ENCODE data around the gene ANTKMT.

The ANTKMT gene

DNA sequence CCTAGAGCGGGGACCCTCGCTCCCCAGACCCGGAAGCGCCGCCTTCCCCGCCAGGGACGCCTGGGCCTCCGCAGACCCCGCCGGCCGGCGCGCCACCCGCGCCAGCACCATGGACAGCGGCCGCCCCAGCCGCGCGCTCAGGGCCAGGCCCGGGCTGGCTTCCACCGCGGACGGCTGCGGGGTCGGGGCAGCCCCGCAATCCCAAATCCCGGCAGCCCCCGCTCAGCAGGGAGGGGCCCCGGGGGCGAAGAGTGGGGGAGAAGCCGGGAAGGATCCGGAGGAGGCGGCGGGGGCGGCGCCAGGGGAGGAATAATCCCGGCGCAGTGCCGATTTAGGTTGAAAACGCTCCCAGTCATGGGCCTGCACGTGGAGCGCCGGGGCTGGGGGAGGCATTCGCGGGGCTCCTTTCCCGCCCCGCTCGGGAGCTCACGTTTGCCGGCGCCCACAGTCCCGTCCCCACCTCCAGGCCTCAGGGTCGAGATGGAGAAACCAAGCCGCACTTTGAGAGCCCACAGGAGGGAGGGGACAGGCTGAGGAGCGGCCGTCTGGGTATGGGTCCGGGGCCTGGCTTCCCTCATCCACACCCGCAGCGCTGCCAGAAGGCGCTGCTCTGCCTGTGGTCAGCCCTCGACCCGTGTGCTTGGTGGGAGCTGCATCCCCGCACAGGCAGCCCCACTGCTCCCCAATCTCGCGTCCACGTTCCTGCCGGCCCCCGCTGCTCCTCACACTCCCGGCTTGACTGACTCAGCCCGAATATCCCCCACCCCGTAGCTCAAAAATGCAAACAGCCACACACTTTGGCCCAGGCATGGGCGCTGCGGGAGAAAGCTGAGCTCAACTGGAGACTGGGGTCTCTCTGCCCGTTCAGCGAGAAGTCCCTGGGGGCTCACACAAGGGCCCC, 20.0 kb upstream of the ANTKMT start:
- no peak for DNase-seq

DNA sequence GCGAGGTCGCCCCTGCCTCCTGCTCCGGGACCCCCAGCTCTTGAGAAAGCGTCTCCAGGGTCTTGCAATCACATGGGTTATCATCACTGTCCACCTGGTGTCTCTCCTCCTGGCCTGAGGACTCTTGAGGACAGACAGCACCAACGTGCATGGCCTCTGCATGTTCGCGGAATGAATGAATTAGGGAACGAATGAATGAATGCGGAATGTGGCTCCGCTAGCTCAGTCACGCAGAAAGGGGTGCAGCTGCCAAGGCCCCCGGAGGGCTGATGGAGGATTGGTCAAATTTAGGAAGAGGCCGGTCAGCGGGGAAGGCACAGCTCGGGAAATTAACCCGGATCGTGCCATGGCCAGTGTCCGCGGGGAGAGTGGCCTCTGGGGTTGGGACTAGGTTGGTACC, 18.6 kb upstream of the ANTKMT start:
- no peak for DNase-seq

DNA sequence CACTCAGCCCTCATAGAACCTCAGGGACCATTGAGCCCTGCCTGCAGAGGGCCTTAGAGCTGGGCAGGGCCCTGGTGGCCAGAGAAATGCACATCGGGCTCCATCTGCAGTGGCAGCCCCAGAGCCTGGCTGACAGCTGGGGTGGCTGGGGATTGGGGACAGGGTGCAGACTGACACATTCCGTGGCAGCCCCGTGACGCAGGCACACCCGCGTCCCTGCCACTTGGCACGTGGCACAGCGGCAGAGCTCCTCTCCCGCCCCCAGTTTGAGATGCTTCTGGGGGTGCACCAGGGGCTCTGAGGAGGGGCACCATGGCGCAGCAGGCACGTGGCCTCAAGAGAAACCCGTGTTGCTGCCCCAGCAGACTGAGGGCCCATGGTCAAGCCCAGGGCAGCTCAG, 17.5 kb upstream of the ANTKMT start:
- no peak for DNase-seq

DNA sequence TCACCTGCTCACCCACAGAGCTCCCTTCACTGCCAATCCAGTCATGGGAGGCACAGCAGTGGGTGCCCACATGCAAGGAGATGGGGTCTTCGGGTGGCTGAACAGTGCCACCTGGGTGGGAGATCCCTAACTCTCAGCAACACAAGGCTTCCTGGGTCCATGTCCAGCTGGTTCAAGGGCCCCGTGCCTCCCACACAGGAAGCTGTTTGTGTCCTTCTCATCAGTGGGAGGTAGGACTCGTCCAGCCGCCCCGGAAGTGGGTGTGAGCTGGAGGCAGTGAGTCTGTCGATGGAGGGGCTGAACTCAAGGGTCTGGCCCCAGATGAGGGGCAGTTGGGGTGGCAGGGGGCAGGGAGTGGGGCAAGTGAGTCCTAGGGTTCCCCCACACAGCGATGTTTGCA, 16.9 kb upstream of the ANTKMT start:
- no peak for DNase-seq

DNA sequence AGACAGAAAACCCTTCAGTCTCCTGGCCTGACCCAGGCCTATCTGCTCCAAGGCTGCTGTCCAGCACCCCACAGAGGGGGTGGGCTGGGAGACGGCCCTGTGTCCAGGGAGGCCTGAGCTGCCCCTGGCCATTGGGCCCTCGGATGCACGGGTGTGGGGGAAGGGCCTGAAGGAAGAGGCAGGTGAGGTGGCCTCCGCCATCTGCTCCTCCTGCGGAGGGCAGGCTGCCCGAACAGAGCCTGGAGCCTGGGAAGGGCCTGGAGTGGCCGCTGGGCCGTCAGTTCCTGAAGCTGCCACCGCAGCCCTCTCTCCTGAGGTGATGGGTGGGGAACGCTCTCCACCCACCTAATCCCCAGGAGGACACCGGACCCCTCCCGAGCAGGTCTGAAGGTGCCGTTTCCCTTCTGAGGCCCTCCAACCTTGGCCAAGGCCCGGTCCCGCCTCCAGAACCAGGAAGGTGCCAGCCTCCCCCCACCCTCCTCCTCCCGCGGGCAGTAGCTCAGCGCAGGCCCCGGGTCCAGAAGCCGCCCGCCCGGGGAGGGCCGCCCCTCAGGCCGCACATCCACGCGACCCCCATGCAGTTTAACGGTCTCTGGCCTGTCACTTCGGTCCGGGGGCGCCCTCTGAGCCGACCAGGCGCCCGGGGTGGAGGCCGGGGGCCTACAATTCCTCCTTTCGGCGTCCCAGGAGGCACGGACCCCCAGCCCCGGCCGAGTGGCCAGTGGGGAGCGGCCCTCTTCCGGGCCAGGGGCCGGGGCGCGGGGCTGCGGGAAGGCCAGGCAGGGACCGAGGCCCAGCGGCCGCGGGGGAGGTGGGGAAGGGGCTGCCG, 16.2 kb upstream of the ANTKMT start:
- no peak for DNase-seq

DNA sequence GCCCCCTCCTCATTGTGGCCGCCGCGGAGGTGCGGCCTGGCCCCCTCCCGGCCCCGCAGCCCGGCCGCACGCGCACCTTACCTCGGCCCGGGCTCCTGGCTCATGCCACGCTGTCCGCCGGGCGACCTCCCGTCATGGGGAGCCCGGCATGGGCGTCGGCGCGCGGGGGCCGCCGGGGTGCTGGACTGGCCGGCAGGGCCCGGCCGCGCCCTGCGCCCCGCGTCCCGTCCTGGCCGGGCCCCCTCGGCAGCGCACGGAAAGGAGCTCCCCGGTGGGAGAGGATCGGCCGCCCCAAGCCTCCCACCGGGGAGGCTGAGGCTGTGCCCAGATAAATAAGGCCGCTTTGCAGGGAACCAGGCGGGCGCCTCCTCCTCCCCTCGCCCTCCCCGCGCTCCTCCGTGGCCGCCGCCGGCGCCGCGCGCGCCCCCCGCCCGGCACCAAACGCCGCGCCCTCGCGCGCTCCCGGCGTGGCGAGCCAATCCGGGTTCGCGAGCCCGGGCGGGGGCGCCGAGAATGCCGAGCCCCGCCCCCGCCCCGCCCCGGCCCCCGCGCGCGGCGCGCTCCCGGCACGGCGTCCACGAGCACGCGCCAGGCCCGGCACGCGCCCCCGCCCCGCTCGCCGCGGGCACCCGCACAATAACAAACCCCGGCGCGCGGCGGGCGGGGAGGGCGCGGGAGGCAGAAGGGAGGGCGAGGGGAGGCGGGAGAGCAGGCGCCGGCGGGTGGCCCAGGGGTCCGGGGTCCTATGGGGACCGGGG, 15.3 kb upstream of the ANTKMT start, which contains the start of gene FBXL16:
Gene FBXL16, minus strand, starts transcription at position 371 of the 758 bp plus-strand sequence. CDS start 8,396 bp downstream, outside the sequence.
- peak; percentile 79 for DNase-seq

DNA sequence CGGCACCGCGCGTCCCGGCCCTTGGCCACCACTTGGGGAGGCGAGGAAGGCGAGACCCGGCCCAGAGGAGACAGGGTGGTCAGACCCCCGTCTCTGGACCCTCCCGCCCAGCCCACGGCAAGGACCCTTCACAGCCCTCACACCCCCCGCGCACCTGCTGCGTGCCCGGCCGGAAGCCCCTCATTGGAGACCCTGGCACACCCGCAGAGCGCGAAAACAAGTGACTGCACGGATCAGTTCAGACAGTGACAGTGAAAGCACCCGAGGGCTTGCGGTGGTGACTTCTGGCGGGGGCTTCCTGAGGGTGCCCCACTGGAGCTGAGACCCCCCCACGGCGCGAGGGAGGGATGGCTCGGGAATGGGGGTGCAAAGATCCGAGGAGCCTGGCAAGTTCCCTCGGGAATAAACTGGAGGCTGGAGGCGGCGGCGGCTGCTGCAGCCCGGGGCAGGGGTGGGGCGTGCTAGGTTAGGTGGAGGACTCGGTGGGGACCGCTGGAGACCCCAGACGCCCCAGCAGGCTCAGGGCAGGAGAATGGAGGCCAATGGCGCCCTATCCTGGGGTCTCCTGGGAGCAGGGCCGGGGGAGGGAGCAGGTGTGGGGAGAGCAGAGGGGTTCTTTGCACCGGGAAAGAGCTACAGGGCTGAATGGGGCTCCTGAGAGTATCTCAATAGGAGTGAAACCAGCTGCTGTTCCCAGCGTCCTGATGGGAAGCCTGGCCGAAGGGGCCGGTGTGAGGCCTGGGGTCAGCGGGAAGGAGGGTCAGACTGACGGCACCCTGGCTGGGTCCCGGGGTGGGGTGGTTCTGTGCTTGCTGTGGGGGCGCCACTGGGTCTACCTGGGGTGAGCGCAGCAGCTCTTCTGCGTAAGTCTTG, 14.5 kb upstream of the ANTKMT start:
- peak; percentile 43 for DNase-seq

DNA sequence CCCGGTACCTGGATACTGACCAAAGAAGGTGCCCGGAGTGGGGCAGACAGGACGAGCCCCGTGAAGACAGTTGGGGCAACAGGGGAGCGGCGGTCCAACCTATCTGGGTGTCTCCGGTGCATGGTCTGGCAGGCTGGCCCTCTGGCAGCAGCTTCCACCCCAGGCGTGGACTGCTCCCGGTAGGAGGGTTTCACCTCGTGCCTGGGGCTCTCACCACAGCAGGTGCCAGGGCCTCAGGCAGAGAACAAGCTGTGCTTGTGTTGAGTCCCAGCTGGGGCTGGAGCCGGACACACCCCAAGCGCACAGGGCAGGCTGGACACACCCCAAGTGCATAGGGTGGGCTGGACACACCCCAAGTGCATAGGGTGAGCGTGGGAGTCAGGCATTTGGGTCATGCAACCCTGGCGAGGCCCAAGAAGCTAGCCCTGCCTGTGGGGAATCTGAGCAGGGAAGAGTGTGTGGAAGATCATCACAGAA, 13.8 kb upstream of the ANTKMT start:
- no peak for DNase-seq

DNA sequence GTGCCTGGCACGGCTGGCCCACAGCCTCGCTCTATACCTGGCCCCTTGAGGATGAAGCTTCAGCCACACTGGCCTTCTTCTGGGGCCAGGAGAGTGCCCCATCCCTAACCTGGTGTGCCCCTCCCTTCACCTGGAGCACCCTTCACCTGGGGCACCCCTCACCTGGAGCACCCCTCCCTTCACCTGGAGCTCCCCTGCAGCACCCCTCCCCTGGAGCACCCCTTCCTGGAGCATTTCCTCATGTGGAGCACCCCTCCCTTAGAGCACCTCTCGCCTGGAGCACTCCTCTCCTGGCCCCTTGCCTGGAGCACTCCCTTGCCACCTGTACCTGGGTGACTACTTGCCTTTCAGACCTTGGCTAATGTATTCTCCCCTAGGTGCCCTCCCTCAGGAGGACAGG, 12.9 kb upstream of the ANTKMT start:
- DNase-seq, result no peak

DNA sequence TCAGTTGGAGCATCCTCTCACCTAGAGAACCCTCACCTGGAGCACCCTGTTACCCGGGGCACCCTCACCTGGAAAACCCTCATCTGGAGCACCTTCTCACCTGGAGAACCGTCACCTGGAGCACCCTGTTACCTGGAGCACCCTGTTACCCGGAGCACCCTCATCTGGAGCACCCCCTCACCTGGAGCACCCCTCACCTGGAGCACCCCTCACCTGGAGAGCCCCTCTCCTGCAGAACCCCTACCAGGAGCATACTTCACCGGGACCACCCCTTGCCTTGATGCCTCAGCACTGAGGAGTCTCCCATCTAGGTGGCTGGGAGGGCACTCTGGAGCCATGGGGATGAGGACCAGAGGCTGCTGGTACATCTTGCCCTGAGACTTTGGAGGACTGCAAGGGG, 12.0 kb upstream of the ANTKMT start:
- DNase-seq, result no peak

DNA sequence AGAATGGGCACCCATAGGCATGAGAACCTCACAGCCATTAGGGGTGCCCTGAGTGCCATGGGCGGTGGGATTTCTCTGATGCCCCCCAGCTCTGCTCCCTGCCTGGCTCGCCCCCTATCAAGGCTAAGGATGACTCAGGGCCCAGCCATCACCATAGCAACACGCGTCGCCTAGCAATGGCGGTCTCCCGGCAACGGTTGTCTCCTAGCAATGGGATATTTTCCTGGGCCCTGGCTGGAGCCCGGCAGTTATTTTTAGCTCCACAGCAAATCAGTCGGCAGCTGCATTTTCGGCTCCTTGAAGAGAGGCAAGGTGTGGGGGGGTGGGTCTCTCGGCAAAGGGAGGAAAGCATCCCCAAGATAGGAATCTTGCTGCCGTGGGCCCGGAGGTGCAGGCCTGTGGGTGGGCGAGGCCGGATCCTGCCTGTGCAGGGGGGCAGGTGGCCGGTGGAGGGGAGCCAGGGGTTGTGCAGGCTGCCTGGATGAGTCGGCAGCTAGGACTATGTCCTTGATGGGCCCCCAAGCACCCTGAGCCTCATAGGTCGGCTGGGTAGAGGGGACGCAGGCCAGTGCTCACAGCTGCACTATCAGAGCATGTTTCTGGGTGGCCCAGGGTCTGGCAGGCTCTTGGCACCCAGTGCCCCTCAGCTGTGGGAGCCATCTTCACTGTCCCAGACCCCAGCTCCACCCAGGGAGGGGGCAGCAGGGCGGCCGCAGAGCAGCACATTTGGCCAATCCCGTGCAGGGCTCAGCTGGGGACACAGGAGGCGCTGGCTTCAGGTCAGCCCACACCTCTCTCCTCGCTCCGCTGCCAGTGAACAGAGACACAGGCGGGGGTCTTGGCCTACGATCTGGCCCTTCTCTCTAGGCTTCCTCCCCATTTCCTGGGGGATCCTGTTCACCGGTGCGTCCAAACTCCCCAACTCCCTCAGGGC, 11.1 kb upstream of the ANTKMT start:
- DNase-seq, result peak; percentile 91

DNA sequence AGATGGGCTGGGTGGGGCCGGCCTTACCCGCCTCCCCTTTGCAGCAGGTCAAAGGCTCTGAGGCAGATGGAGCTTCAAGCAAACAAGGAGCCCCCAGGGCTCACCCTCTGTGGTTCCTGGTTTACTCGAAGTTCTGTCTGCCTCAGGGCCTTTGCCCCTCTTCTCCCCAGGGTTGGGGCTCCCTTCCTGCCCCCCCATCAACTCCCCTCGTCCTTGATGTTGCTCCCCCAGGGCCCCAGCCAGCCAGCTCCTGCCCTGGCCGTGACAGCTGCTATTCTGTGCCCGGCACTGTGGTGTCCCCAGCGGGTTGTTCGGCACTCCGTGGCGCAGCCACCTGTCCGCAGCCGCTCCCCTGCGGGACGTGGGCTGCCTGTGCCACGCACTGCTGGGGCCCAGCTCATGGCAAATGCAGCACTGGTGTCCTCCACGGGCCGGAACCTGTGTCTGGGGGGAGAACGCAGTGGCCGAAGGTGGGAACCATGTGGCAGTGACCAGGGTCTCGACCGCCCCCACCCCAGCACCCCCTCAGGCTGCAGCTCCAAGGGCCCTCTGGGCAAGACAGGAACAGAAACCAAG, 10.4 kb upstream of the ANTKMT start:
- no peak for DNase-seq

DNA sequence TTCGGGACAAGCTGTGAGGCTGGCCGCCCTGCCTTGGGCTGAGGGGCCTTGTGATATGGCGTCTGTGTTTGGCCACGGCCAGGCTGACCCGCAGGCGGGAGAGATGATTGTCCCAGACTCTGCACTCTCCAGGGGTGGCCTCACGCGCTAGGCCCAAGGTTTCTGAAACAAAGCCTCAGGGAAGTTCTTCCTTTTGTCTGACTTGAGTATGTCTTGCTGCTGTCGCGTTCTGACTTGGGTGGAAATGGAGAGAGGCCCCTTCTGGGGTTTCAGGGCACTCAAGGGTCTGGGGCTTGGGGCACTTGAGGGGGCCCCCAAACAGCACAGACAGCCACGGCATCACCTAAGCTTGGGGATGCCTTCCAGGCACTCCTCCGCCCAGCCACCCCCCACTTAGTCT, 9.9 kb upstream of the ANTKMT start:
- DNase-seq, result no peak

DNA sequence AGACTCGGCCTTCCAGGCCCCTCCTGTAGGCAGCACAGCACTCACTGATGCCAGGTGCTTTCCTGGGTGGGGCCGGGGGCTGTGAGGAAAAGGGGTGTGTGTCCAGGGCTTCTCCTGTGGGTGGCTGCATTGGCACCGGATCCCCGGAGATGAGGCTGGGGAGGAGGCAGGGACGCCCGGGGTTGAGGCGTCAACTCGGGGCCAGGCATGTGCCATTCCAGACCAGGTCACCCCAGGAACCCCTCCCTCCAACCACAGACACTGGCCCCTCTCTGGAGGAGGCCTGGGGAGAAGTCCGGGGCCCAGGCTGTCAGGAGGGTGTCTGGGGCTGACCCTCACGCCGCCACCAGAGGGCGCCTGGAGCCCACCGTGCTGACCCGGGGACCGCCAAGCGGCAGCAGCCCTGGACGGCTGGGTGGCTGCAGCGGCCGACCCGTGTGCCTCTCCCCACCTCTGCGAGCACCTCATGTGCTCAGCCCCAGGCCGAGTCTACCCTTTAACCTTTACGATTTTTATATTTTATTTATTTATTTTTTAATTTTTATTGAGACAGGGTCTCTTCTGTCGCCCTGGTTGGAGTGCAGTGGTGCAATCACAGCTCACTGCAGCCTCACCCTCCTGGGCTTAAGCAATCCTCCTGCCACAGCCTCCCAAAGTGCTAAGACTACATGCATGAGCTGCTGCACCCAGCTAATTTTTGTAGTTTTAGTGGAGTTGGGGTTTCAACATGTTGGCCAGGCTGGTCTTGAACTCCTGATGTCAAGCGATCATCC, 9.2 kb upstream of the ANTKMT start:
- peak; percentile 48 for DNase-seq

DNA sequence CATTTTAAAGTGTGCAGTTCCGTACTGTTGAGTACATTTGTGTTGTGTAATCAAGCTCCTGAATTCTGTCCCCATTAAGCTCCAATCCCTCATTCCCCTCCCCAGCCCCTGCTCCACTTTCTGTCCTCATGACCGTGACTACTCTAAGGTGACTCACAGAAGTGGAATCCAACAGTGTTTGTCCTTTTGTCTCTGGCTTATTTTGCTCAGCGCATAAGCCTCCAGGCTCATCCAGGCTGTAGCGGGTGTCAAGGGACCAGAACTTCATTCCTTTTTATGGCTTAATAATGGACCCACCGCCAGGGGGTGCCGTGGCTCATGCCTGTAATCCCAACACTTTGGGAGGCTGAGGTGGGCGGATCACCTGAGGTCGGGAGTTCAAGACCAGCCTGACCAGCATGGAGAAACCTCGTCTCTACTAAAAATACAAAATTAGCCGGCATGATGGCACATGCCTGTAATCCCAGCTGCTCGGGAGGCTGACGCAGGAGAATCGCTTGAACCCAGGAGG, 8.2 kb upstream of the ANTKMT start:
- DNase-seq, result peak; percentile 38

DNA sequence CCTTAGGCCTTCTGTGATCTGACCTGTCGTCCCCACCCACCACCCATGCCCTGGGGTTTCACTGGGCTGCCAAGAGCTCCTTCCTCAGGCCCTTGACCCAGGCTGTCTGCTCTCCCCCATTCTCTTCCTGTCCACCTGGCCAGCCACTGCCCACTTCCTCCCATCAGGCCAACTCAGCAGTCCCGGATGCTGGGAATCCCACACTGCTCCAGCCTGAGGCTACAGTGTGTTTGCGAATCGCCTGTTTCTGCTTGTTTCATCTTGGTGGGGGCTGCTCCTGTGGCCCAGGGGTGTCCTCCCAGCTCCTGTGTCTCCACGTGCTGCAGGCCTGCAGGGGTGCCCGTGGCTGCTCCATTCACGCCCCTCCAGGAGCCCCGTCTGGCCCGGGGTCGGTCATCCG, 6.9 kb upstream of the ANTKMT start:
- DNase-seq, result no peak

DNA sequence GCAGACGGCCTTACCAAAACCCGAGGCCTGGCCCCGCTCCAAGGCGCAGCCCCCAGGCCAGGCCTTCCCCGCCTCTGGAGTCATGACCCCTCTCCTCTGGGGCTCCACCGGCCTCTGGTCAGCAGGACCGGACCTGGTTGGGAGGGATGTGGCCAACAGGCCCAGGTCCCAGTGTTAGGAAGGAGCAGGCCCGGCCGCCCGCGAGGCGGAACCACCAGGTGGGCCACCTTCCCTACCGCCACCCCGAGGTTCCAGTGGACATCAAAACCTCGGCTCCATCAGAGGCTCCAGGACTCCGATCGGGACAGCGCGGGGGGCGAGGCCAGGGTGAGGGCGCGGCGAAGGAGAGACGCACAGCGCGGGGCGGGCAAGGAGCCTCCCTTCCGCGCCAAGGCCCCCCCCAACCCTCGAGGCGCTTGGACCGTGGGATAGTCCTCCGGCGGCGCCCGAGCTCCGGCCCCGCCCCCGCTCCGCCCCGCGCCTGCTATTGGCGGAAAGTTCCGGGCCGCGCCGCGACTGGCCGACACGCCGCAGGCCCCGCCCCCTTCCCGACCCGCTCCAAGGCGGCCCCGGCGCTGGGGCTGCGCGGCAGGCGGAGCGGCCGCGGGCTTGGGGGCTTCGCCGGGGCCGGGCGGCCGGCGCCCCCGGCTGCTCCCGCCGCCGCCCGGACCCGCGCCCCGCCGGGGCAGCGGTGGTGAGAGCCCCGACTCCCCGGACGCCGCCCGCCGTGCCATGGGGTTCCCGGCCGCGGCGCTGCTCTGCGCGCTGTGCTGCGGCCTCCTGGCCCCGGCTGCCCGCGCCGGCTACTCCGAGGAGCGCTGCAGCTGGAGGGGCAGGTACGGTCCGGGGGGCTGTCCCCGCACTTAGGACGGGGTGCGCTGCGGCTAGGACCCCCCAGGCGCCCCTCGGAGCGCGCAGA, 6.1 kb upstream of the ANTKMT start, which contains the start of gene METRN:
Gene METRN, plus strand, starts transcription at position 561 of the 919 bp plus-strand sequence. Its CDS starts 172 bp downstream, at position 733.
- DNase-seq, result peak; percentile 83

Data from NCI-H1436 (cell line).